Measurements from ENCODE around the gene RGMA.
"Not testable (repeated sequence)": the region's sequence is repeated elsewhere in the genome, so short reads cannot be mapped to it uniquely, and the experiment has no call there.

RGMA gene

GRCh38 chr15:93046120-93046519 lies 42.9 kb downstream of the RGMA start:
- no peak for DNase-seq

GRCh38 chr15:93045191-93045785 lies 43.7 kb downstream of the RGMA start:
- DNase-seq: no peak

DNA sequence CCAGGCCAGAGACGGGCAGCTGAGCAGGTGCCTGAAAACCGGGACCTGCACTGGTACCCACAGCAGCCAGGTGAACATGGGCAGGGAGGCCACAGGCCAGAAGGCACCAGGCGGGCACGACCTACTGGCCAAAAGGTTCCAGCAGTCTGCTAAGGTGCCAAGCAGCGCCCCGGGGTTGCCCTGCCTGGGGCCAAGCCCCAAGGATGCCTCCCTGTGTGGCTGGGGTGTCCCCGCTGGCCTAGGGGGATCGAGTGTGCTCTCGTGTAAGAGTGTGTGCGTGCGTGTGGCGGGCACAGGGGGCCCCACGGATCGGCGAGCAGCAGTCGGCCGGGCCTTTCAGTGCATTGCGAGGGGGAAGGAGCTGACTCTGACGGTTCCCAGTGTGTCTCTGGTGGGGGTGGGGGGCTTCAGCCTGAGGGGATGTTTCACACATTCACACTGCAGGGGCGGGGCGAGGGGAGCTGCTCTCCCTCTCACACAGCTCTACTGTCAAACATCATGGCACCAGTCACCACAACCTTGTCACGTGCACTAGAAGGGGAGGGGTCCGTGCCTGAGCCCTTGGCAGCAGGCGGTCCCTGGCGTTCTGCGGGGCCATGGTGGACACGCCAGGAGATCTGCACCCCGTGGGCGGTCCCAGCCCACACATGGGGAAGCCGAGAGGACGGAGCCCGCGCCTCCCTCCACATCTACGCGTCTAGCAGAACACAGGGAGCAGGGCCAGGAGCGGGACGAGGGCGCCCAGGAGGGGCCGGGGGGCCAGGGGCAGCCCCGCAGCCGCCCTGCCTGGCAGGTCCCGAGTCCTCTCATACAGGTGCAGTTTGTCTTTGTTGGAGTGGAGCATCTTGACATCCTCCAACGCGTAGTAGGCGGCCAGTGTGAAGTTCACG lies 44.5 kb downstream of the RGMA start:
- no peak for DNase-seq

DNA sequence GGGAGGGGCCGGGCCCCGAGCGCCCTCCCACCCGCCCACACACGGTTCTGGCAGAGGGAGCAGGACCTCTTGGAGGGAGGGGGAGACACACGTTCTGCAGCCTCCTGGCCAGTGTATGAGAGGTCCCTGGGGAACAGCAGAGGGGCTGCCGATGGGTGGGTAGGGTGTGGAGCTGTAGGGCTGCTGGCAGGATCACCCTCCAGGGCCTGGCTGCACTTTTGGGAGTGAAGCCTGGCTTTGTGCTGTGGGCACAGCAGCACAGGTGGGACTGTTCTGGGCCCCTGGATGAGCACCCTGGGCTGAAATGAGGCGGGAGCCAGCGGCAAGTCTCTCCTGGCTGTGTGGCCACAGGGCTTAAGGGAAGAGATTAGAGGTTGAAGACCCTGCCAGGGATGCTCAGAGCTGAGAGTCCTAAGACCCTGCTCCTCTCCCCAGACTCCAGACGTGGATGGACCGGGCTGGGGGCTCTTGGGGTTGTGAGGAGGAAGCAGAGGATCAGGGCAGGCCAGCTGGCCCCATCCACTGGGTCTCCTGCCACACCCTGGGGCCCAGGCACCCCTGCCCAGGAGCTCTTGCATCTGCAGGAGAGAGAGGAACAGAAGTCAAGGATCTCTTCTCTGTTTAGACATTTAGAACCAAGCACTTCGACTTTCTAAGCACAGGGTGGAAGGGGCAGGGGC lies 45.2 kb downstream of the RGMA start:
- DNase-seq: no peak

DNA sequence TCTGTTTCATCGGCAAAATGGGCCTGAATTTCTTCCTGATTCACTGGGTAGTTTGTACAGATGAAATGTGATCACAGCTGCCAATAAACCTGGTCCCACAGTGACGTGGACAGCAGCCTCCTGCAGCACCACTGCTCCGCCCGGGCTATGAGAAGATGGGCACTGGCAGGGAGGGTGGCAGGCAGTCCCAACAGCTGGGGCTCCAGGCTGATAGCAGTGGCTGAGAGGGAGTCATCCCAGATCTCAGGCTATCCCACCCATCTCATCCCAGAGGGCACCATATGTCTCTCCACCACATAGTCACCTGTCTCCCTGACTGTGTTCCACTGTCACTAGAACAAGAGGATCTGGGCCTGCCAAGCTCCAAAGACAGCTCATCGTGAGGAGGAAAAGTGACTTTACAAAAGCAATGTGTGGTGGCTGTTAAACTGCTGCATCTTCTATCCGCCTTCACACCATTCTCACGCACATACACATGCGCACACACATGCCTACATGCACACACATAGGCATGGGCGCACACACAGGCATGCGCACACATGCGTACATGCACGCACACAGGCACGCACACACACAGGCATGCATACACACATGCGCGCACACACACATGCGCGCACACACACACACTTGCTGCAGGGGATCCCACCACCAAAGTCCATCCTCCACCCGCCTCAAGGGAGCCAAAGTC lies 46.2 kb downstream of the RGMA start:
- DNase-seq: no peak

DNA sequence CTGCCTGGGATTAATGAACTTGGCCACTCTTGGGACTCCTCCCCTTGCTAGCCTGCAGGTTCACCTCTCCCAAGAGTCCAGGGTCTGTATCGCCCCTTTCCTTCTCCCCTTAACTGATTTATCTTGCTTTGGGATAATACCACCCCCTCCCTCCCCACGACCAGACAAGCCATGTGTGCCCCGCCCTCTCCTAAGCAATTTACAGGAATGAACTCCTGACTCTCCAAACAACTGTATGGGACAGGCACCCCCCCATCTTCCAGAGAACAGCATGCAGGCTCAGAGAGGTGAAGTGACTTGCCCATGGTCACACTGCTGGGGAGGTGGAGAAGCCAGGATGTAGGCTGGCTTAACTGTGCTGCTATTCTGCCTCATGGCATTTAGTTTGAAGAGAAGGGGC lies 46.8 kb downstream of the RGMA start:
- no peak for DNase-seq

DNA sequence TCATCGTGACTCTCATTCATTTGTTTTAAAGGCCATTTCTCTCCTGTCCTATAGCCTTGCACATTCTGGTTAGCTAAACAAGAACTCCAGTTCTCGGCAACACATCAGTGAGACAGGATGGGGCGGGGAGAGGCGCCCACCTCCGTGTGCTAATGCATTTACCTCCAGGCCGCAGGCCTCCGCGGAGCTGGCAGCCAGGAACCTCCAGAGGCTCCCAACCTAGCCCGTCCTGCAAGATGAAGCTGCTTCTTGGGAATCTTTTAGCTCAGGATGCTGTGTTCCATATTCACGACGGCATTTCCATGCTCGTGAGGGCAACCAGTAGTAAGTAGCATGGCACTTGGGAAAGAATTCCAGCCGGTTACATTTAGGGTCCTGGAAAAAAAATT lies 47.9 kb downstream of the RGMA start:
- DNase-seq: no peak

DNA sequence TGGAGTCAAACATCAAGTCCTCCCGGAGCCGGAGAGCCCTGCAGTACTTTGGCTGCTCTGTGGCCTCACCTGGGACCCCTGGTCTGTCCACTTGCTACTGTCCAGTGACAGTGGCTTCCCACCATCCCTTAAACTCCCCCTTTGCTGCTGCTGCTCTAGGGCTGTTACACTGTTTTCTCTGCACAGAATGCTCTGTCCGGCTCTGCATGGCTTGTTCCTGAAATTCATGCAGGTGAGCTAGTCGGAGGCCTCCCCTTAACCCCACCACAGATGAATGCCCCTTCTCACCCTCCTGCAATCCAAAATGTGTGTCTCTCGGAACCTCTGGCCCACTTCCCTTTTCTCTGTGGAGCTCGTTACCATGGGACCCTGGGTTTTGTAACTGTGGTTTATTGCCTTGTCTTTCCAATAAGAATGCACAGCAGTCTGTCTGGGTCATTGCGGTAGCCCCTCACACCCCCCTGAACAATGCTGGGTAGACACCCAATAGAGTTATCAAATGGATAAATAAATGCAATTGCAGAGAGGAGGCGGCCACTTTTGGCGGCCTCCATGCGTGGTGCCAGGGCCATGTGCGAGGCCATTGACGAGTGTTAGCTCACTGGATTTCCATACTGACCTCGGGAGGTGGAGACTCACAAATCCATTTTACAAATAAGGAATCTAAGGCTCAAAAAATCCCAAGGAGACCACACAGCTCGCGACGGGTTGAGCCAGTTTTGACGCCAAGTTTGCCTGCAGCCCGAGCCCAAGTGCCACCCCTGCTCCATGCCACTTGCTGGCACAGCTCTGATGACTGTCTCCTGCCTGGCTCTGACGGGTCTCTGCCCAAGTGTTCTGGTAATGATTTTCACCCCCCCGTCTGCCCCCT lies 48.5 kb downstream of the RGMA start:
- DNase-seq: no peak

GRCh38 chr15:93039562-93040287 lies 49.3 kb downstream of the RGMA start:
- not testable (repeated sequence) for DNase-seq

- no peak for DNase-seq
These were observed 50.9 kb downstream of the RGMA start for GRCh38 chr15:93037820-93038705.

DNA sequence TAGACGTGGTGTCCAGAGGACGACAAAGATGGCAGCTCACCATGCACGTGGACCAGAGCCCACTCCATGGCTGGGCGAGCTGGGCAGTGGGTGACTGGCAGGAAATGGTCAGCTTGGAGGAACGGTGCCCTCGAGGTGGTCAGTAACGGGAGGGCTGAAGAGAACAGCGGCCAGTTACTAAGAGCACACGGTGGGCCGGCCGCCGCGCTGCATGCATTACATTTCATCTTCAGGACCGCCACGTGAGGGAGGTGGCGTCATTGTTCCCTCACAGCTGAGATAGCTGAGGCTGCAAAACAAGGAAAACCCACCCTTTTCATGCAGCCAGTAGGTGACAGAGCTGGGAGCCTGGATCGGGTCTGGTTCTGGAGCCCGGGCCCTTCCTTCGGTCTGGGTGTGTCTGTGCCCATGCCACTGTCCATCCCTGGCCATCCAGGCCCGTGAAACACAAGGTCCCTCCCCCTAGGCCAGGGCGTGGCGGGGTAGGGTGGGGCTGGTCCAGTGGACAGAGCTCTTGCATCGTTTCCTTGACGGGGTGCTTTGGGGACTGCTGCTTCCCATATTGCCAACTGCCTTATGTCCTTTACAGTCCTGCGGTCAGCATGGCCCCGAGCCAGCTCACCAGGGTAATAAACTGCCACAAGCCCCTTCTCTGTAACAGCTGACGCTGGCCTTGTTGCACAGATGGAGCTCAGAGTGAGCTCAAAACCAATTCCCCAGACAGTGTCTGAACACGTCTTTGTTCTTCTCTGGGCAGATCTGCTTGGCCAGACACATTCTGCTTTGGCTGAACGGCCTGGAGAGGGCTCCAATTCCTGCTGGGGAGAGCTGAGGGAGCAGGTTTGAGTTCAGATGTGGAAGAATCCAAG lies 51.8 kb downstream of the RGMA start:
- no peak for DNase-seq

DNA sequence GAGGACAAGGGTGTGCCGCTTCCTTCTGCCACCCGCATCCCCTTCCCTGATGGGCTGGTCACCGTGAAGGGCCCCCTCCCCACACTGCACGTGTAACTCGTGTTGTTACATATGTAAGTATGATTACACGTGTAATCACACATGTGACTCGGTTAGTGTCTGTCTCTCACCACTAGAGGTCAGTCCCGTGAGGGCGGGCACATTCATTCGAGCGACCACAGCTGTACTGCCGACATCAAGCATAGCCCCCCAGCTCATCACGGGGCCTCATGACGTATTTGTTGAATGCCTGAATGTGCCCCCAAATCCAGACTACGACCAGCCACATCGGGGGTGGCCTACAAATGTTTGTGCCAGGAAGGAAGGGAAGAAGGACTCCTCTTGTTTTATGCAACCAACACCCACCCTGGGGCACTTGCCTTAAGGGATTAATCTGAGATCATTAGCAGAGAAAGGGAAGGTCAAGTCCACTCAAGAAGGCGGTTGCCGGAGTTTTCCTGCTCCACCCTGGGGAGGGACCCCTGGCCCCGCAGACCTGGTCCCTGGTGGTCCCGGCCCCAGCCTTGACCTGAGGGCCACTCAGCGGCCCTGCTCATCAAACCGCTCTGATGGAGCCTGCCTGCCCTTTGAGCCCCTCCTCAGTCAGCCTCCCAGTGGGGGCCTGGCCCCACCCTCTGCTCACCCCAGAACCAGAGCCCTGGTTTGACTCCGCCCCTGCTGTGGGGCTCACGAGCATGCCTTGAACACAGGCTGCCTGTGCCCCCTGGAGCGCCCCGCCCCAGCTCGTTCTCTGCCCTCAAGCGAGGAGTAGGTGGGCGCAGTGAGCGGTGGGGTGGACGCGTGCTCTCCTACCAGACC lies 52.8 kb downstream of the RGMA start:
- DNase-seq: no peak

DNA sequence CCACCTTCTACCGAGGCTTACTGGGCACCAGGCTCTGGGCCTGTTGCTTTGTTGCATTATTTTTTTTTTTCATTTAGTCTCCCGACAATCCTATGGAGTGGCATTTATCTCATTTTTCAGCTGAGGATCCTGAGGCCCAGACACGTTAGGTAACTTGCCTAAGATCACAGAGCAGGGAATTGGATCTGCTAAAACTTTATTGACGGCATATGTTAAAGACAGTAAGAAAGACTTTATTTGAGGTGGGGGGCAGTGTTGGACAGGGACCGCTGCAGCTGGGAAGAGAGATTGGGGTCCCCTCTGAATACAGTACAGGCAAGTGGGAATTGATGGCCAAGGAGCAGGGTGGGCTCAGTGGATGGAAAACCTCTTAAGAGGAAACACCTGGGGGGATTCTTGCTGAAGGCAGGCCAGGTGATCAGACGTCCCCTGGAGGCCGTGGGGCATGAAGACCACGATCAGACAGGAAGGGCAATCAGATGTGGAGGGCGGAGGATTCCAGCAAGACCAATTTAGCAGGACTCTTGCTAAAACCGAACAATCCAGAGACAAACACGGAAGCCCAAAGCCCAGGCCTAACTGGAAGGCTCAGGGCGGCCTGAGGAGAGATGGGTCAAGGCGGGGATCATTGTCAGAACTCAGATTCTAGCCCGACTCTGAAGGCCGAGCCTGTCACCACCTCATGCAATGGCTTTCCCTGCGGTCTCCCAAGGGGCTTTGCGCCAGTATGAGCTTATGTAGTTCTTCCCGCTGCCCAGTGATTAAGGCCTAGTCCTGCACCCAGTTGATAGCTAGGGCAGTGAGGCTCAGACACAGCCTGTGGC lies 53.7 kb downstream of the RGMA start:
- no peak for DNase-seq

GRCh38 chr15:93034512-93034911 lies 54.5 kb downstream of the RGMA start:
- no peak for DNase-seq

- no peak for DNase-seq
These were observed 55.5 kb downstream of the RGMA start for GRCh38 chr15:93033434-93034045.

DNA sequence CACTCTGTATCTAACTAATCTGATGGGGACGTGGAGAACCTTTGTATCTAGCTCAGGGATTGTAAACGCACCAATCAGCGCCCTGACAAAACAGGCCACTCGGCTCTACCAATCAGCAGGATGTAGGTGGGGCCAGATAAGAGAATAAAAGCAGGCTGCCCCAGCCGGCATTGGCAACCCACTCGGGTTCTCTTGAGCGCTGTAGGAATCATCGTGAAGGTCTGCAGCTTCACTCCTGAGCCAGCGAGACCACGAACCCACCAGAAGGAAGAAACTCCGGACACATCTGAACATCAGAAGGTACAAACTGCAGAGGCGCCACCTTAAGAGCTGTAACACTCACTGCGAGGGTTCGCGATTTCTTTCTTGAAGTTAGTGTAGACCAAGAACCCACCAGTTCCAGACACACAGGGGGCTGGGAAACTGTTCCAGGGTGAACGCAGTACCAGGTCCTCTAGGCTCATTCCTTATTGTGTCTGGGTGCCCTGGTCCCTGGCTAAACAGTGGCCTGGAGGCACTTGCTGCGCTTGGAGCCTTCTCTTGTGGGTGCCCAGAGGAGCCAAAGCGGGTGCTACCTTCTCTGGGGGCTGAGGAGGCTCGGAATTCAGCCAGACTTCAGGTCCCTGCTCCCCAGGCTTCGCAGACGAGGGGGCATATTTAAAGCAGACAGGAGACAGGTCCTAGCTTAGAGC lies 56.4 kb downstream of the RGMA start:
- not testable (repeated sequence) for DNase-seq

All from NCI-H1048 (cell line).